ENCODE results near the gene PRKG1. TPM values are rescaled to one million over a fixed set of nuclear protein-coding genes. Genes with fewer than 3 reads are reported as not detected.

PRKG1 gene
- total RNA-seq, 2 donors from 2014 or later = 0.42 TPM; not detected in 1

DNA sequence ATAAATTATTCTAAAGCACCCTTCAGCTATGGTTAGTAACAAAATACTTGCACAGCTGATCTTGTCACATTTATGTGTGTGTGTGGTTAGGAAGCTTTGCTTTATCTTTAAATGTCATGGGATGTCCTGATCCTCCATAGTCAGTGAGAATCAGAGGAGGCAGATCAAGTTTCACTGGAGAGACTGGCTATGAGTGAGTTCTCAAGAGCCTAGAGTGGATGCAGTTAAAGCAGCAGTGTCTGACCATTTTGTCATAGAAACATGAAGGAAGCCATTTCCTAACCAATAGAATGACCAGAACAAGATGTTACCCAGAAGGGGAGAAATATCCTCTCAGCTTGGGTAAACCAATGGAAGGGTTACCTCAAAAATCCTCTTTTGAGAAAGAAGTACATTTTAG, 1032.6 kb downstream of the PRKG1 start:
- Mint-ChIP-seq H3K27me3 (no peaks in the 10 kb centered on the region), H3K4me1 (no peaks in the 10 kb centered on the region), H3K27ac (no peak overlapping the region), H3K4me3 (no peak overlapping the region), H3K9me3 (no peaks in the 10 kb centered on the region), H3K36me3 (ENCODE audit: low read depth) (no peaks in the 10 kb centered on the region)
- ATAC-seq (replicated peaks) = no peak

DNA sequence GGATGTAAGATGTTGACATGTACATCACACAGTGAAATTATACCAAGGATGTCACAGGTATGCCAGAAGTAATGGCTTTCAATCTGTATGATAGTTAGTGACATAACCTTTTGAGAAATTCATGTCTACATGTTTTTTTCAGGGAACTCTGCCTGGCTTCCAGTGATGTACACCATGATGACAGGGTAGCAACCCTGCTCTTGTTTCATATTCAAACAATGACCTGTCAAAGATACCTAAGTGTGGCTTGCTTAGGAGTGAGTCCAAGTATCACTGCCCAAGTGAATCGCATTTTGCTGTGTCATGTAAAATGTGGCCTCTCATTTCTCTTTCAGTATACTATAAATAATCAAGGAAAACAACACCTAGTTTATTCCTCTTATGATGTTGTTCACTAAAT, 1033.9 kb downstream of the PRKG1 start:
- Mint-ChIP-seq H3K27me3 (no peaks in the 10 kb centered on the region), H3K4me3 (no peak overlapping the region), H3K36me3 (ENCODE audit: low read depth) (no peaks in the 10 kb centered on the region), H3K4me1 (no peaks in the 10 kb centered on the region), H3K27ac (no peak overlapping the region), H3K9me3 (no peaks in the 10 kb centered on the region)
- ATAC-seq (replicated peaks) = no peak

DNA sequence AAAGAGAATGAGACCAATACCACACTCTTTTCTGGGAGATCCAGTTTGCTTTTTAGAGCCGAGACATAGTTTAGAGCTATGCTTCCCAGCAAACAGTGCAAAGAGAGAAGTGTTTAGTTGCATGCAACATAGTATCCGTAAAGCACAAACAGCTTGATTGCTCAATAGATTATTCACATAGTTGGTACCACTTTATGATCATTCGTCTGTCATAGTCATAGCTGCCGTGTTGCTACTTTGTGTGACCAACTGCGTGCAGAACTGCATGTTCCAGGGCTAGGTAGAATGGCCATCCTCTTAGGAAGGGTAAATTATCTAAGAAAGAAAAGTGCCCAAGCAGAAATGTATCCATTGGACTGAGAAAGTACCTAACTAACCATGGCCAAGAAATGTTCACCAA, 1036.3 kb downstream of the PRKG1 start:
- Mint-ChIP-seq H3K4me3 (no peak overlapping the region), H3K27ac (no peak overlapping the region), H3K27me3 (no peaks in the 10 kb centered on the region), H3K36me3 (ENCODE audit: low read depth) (no peaks in the 10 kb centered on the region), H3K4me1 (no peaks in the 10 kb centered on the region), H3K9me3 (no peaks in the 10 kb centered on the region)
- ATAC-seq (replicated peaks) = no peak

DNA sequence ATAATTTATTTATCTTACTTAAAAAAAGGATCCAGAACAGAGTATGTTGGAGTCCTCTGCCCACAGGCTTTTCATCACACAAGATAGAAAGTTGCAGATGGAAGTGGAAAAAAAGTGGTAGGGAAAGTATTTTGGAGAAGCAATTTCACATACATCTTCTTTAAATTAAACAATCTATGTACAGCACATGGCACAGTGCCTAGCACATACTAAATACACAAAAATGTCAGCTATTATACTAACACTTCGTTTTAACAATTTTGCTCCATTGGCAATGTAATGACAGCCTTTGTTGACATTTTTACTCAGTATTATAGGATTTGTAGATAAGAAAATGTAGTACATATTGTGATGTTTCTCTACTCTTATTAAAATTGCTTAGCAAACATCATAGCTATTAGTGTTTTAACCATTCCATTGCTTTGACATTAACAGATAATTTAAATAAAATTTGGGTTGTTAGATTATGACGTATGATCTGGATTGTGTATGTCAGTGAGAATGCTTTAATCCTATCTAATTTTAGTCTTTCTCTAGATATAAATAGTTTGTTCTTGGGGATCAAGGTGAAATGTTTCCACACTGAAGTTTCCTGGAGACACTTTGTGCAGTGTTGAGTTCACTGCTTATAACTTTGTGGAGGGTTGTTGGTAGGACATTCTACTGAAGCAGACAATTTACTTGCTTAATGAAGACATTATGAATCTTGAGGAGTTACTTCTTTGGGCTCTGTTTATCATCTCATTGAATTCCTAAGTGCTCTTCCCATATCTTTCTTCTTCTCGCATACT, 1037.0 kb downstream of the PRKG1 start:
- no peak for ATAC-seq (replicated peaks)
- Mint-ChIP-seq H3K27ac (no peak overlapping the region), H3K27me3 (no peaks in the 10 kb centered on the region), H3K36me3 (ENCODE audit: low read depth) (no peaks in the 10 kb centered on the region), H3K9me3 (no peaks in the 10 kb centered on the region), H3K4me3 (no peak overlapping the region), H3K4me1 (no peaks in the 10 kb centered on the region)

DNA sequence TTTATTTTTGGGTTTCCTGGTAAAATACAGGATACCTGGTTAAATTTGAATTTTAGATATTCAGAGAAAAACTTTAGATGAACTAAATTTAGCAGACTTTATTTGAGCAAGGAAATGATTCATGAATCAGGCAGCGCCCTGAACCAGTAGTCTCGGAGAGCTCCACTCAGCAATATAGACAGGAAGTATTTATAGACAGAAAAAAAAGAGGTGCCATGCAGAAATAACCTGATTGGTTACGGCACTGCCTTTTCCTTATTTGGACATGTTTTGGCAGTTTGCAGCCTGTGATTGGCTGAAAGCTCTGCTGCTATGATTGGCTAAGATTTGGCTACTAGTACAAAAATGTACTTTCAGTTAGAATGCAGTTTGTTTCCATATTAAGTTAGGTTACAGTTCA, 1041.5 kb downstream of the PRKG1 start:
- Mint-ChIP-seq H3K4me3 (no peak overlapping the region), H3K9me3 (no peaks in the 10 kb centered on the region), H3K4me1 (no peaks in the 10 kb centered on the region), H3K27ac (no peak overlapping the region), H3K27me3 (peaks cover 3% of the 10 kb centered on the region), H3K36me3 (ENCODE audit: low read depth) (no peaks in the 10 kb centered on the region)
- ATAC-seq (replicated peaks) = no peak

DNA sequence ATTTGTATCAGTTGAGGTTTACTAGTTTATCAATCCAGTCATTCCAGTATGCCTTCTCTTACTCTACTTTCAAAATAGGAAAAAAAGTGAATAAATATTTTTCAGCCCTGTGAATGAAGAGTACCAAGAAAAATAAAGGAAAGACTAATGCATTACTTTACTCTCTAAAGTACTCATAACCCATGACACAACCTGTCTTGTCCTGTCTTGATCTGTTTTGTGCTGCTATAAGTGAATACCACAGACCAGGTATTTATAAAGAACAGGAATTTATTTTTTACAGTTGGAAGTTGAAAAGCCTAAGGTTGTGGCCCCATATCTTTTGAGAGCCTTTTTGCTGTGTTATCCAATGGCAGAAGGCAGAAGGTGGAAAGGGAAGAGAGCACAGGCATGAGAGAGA, 1045.2 kb downstream of the PRKG1 start:
- Mint-ChIP-seq H3K4me3 (no peak overlapping the region), H3K27me3 (peaks cover 3% of the 10 kb centered on the region), H3K27ac (no peak overlapping the region), H3K9me3 (no peaks in the 10 kb centered on the region), H3K36me3 (ENCODE audit: low read depth) (no peaks in the 10 kb centered on the region), H3K4me1 (no peaks in the 10 kb centered on the region)
- no peak for ATAC-seq (replicated peaks)

DNA sequence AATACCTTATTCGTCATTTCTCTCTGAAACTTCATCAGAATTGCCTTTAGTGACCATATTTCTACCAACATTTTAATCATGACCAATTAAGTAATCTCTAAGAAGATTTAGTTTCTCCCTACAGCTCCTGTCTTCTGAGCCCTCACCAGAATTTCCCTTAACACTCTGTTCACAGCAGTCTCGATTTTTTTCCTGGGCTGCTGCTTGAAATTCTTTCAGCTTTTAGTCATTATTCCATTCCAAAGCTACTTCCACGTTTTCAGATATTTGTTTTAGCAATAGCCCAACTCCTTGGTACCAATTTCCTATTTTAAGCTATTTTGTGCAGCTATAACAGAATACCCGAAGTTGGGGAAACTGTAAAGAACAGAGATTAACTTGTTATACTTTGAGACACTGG, 1047.4 kb downstream of the PRKG1 start:
- no peak for ATAC-seq (replicated peaks)
- peaks cover 3% of the 10 kb centered on the region for H3K27me3 Mint-ChIP-seq
- H3K27ac Mint-ChIP-seq = no peak overlapping the region
- H3K9me3 Mint-ChIP-seq = no peaks in the 10 kb centered on the region
- H3K4me3 Mint-ChIP-seq = no peak overlapping the region
- no peaks in the 10 kb centered on the region for H3K36me3 Mint-ChIP-seq (ENCODE audit: low read depth)
- no peaks in the 10 kb centered on the region for H3K4me1 Mint-ChIP-seq

DNA sequence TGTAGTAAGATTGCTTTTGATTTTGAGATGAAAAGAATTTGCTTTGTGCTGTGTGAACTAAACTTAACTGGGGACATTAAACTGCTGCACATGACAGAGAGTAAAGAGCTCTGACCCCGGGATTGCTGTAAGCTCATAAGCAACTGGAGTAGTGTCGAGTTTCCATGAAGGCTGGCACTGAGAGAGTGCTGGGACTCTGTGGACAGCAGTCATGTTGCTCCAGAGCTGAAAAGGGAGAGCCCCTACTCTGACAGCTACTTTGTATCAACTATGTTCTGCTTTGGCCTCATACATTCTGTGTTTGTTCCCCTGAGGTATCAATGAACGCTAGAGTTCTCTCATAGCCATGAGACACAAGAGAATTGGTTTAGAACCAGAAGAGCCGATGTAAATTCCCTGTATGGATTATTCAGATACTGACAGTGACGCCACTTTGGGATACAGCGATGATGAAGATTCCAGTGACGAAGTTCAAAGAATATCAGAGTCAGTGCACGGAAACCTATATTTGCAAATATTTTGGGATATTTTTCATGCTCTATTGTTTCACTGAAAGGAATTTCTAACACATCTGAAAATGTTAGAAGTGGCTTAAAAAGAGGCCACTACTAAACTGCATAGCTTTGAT, 1053.9 kb downstream of the PRKG1 start:
- Mint-ChIP-seq H3K36me3 (ENCODE audit: low read depth) (no peaks in the 10 kb centered on the region), H3K4me3 (no peak overlapping the region), H3K9me3 (no peaks in the 10 kb centered on the region), H3K27ac (no peak overlapping the region), H3K27me3 (no peaks in the 10 kb centered on the region), H3K4me1 (no peaks in the 10 kb centered on the region)
- no peak for ATAC-seq (replicated peaks)

DNA sequence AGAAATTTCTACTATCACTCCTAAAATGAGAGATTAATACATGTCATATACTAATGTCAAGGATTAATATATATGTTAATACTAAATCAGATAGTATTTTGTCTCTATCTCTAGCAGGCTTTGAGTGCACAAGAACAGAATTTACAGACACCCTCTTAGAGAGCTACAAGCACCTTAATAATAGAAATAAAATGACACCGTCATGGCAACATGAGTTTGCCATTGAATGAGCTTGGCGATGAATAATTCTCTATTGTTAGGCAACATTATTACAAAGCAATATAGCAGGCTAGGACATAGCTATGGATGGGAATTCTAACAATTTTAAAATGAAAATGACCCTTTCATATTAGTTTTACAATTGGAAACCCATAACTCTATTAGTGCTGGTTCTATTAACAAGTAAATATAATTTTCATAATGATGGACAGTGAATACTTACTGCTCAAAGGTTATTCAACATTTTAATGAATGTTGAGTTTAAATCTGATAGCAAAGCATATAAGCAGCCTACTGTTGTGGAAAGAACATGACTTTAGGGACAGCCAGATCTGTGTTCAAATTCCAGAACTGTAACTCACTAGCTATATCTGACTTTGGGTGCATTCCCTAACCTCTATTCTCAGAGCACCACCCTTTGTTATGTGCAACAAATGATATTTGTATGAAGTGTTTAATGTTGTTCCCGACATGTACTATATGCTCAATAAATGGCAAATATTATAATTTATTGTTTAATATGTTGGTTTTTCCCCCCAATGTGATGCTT, 1055.3 kb downstream of the PRKG1 start:
- H3K27me3 Mint-ChIP-seq = no peaks in the 10 kb centered on the region

DNA sequence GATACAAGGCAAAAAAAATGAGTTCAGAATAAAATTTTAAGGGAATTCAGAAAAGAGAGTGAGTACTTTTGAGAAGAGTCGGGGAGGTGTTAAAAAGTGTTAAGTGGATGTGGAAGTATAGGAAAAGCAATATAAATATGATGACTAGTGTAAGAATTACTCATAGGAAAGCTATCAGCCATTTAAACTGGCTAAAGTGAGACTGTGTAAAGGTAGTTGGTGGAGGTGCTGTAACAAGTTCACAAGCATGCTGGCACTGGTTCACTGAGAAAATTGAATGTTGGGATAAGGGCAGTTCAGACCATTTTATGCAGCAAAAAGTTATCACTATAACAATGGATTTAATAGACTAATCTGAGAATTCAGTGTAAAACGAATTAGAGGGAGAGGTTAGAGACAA, 1060.8 kb downstream of the PRKG1 start:
- Mint-ChIP-seq H3K9me3 (no peaks in the 10 kb centered on the region), H3K4me3 (no peak overlapping the region), H3K4me1 (no peaks in the 10 kb centered on the region), H3K27ac (no peak overlapping the region), H3K27me3 (no peaks in the 10 kb centered on the region), H3K36me3 (ENCODE audit: low read depth) (no peaks in the 10 kb centered on the region)
- ATAC-seq (replicated peaks) = no peak

More for the DNA sequence above, 1055.3 kb downstream of the PRKG1 start:
- Mint-ChIP-seq H3K36me3 (ENCODE audit: low read depth) (no peaks in the 10 kb centered on the region), H3K4me3 (no peak overlapping the region), H3K9me3 (no peaks in the 10 kb centered on the region), H3K27ac (no peak overlapping the region), H3K4me1 (no peaks in the 10 kb centered on the region)
- no peak for ATAC-seq (replicated peaks)

DNA sequence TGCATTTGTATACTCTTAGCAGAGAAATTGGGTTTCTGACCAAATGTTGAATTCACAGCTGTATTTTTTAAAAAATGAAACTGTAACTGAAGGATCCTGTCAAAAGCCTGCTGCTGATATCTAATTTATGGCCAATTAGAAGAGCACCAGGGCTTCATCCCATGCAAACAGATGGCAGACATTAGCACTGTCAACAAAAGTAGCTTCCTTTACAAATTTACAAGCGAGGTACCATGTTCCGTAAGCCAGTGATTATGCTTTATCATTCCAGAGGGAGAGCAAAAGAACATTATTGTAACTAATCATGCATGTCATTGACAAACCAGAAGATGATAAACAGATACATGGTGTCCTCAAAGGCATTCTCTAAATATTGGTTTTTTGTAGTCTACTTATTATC, 1062.6 kb downstream of the PRKG1 start:
- Mint-ChIP-seq H3K36me3 (ENCODE audit: low read depth) (no peaks in the 10 kb centered on the region), H3K4me1 (no peaks in the 10 kb centered on the region), H3K27ac (no peak overlapping the region), H3K9me3 (no peaks in the 10 kb centered on the region), H3K4me3 (no peak overlapping the region), H3K27me3 (no peaks in the 10 kb centered on the region)
- ATAC-seq (replicated peaks) = no peak

DNA sequence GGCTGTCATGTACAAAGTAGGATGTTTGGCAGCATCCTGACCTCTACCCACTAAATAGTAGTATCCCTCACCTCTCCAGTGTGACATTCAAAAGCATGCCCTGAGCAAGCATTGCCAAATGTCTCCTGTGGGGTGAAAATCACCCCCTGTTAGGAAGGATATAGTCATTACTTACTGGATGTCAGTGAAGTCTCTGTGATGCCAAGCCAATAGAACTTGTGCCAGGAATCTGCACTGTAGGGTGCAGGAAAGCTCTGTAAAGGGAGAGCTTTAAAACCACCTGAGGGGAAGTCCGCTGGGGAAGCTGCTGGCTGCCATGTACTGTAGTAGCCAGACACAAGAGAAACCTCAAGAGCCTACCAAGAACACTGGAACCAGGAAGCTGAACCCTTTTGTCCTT, 1069.1 kb downstream of the PRKG1 start:
- Mint-ChIP-seq H3K9me3 (no peaks in the 10 kb centered on the region), H3K4me3 (no peak overlapping the region)
- no peak for ATAC-seq (replicated peaks)

DNA sequence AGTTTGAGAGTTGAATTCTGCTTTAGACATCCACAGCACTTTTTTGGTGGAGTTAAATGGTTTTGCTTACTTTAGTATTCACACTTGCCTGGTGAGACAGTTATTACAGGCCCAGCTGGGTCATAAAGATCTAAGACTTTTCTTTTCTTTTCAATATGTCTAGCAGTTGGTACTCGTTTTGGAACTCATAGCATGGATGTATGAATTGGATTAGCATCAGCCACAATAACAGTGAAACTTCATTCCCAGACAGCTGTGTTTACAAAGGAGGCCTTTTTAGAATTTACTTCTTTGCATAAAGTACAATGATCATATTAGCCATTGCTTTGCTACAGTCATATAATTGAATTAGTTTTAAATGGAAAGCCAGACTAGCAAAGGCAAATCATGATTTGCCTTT, 1071.3 kb downstream of the PRKG1 start:
- Mint-ChIP-seq H3K4me1 (no peaks in the 10 kb centered on the region), H3K27me3 (no peaks in the 10 kb centered on the region), H3K36me3 (ENCODE audit: low read depth) (no peaks in the 10 kb centered on the region), H3K4me3 (no peak overlapping the region), H3K9me3 (no peaks in the 10 kb centered on the region), H3K27ac (no peak overlapping the region)
- no peak for ATAC-seq (replicated peaks)

More for the DNA sequence above, 1069.1 kb downstream of the PRKG1 start:
- Mint-ChIP-seq H3K27me3 (no peaks in the 10 kb centered on the region), H3K4me1 (no peaks in the 10 kb centered on the region), H3K36me3 (ENCODE audit: low read depth) (no peaks in the 10 kb centered on the region), H3K27ac (no peak overlapping the region)

DNA sequence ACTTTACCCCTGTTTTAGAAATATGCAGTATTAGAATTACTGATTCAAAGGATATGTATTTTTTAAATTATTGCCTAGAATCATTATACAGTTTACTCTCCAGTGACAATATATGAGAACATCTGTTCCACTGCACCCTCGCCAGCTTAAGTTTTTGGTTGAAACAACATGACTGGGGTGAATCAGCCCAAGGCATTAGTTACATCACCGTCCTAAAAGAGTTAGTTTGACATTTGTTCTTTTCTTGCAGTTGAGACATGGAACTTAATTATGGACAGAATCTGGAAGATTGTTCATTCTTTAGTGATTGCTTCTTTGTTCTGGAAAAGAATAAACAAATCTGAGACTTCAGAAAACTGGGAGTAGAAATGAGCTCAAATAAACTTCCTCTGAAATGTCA, 1072.5 kb downstream of the PRKG1 start:
- H3K27me3 Mint-ChIP-seq = no peaks in the 10 kb centered on the region
- no peaks in the 10 kb centered on the region for H3K4me1 Mint-ChIP-seq
- no peak for ATAC-seq (replicated peaks)
- H3K27ac Mint-ChIP-seq = no peak overlapping the region
- no peaks in the 10 kb centered on the region for H3K9me3 Mint-ChIP-seq
- H3K4me3 Mint-ChIP-seq = no peak overlapping the region
- H3K36me3 Mint-ChIP-seq (ENCODE audit: low read depth) = no peaks in the 10 kb centered on the region

DNA sequence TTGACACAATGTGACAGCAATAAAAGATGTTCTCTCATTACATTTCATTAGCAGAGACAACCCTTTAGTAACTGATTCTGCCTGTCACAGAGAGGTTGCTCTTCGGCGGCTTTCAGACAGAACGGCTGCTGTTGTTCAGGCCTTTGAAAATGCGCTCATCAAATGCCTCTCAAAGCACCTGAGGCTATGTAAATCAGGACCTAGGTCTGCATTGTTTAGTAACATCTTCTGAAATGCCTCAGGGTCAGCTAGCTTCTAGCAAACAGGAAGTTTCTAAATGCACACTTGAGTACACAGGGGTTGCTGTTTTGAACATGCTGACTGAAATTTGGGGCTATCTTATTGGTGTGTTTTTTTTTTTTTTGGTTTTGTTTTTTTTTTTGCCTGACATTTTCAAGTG, 1096.5 kb downstream of the PRKG1 start:
- Mint-ChIP-seq H3K4me3 (no peak overlapping the region), H3K9me3 (no peaks in the 10 kb centered on the region), H3K4me1 (no peaks in the 10 kb centered on the region), H3K27ac (no peak overlapping the region), H3K36me3 (ENCODE audit: low read depth) (no peaks in the 10 kb centered on the region), H3K27me3 (no peaks in the 10 kb centered on the region)
- no peak for ATAC-seq (replicated peaks)
